GM12878 (cell line): ENCODE results near the gene HYDIN. TPM values are rescaled to one million over a fixed set of nuclear protein-coding genes. Genes with fewer than 3 reads are reported as not detected.
"Not testable (repeated sequence)": the region's sequence is repeated elsewhere in the genome, so short reads cannot be mapped to it uniquely, and the experiment has no call there.

Experiments
- ATAC-seq: fragments of 200-7000 bp; cut with Tn5 transposase; 3 replicates; pipeline ENCODE4 v1.9.1; 2020; ENCODE audit warnings: mild to moderate bottlenecking, moderate library complexity
- BruUV-seq: library from RNA; stranded (reverse); fragments of 400-500 nt; replicated peaks from 2 replicates; lab custom pipeline; 2021; lab: Mats Ljungman, UMichigan
- CTCF ChIA-PET: fragments of 300-600 bp; sonication (Branson Sonifier 250); formaldehyde crosslinking; extraction: SDS; loops from one replicate; lab custom pipeline; 2021; ENCODE audit warnings: inconsistent platforms; lab: Yijun Ruan, JAX
- POLR2A ChIA-PET: fragments of 350-600 bp; formaldehyde crosslinking; extraction: SDS; loops from one replicate; lab custom pipeline; 2021; ENCODE audit warnings: inconsistent platforms; lab: Charles Lee
- RAD21 ChIA-PET: fragments of 300-600 bp; sonication (Branson Sonifier 250); formaldehyde crosslinking; loops from one replicate; lab custom pipeline; 2023; ENCODE audit warnings: antibody characterized with exemption; ENCODE audit not compliant: unreplicated experiment; lab: Charles Lee
- SMC1A ChIA-PET: fragments of 300-600 bp; sonication (Branson Sonifier 250); formaldehyde crosslinking; loops from one replicate; lab custom pipeline; 2023; ENCODE audit not compliant: unreplicated experiment, uncharacterized antibody; lab: Charles Lee
- DNase-seq: peaks from one replicate; pipeline ENCODE4 v3.0.0-alpha.2; 2011; ENCODE audit warnings: low read depth, low spot score
- FAIRE-seq: peaks from 3 replicates; lab custom pipeline; 2011; peaks lifted over from hg19 to GRCh38; lab: Jason Lieb, UNC
- H2AFZ ChIP-seq: 2 replicates; pipeline ENCODE4 v1.6.0; 2011; ENCODE audit warnings: low read depth, low read length, control low read depth; ENCODE audit not compliant: control insufficient read depth
- H3K27ac ChIP-seq: 2 replicates; pipeline ENCODE4 v1.5.1; 2011; ENCODE audit warnings: control low read depth; ENCODE audit not compliant: control insufficient read depth, insufficient read depth
- H3K27me3 ChIP-seq, 2 experiments: replicated peaks in 1 of 2; 2 replicates each; pipeline versions ENCODE4 v1.6.0 to v1.6.1; 2011; ENCODE audit warnings: low read length in 1 of 2; ENCODE audit not compliant: control insufficient read depth in 2 of 2, insufficient read depth in 2 of 2
- H3K36me3 ChIP-seq, 2 experiments: 2 replicates each; pipeline ENCODE4 v1.5.1; 2011; ENCODE audit warnings: low read length in 1 of 2; ENCODE audit not compliant: control insufficient read depth in 2 of 2, insufficient read depth in 2 of 2
- H3K4me1 ChIP-seq: 2 replicates; pipeline ENCODE4 v1.6.1; 2011; ENCODE audit warnings: mild to moderate bottlenecking, low read length, moderate library complexity, mixed read lengths; ENCODE audit not compliant: control insufficient read depth, insufficient read depth
- H3K4me2 ChIP-seq: 2 replicates; pipeline ENCODE4 v1.6.0; 2011; ENCODE audit warnings: control low read depth; ENCODE audit not compliant: control insufficient read depth, insufficient read depth
- H3K4me3 ChIP-seq: fragments of 200-600 bp; sonication (generic); 2 replicates; pipeline ENCODE4 v1.5.1; 2016
- H3K79me2 ChIP-seq: 2 replicates; pipeline ENCODE4 v1.6.0; 2011; ENCODE audit warnings: low read length; ENCODE audit not compliant: control insufficient read depth, insufficient read depth
- H3K9ac ChIP-seq: 2 replicates; pipeline ENCODE4 v1.8.0; 2011; ENCODE audit warnings: low read length, control low read depth, mixed read lengths; ENCODE audit not compliant: control insufficient read depth, insufficient read depth
- H3K9me3 ChIP-seq: replicated peaks from 3 replicates; pipeline ENCODE4 v1.5.1; 2011; ENCODE audit warnings: mild to moderate bottlenecking, low read length; ENCODE audit not compliant: control insufficient read depth, insufficient read depth
- H4K20me1 ChIP-seq: 2 replicates; pipeline ENCODE4 v1.6.0; 2011; ENCODE audit not compliant: control insufficient read depth, insufficient read depth
- WGBS: methylation state at CpG from one replicate; pipeline ENCODE4 v1.1.6; 2016; ENCODE audit warnings: low lambda C conversion rate; ENCODE audit not compliant: insufficient replicate concordance, insufficient coverage; ENCODE audit errors: missing lambda C conversion rate; 5-methylcytosine and 5-hydroxymethylcytosine counted together
- in situ Hi-C: fragments of 300-500 bp; cut with MboI; formaldehyde crosslinking; loops from 9 replicates; pipeline ENCODE4 v1.14.3; 2018; ENCODE audit warnings: mixed read lengths
- intact Hi-C: fragments of 100-400 bp; cut with micrococcal nuclease; formaldehyde crosslinking; loops from one replicate; pipeline ENCODE4 v1.14.2; 2022; ENCODE audit not compliant: unreplicated experiment
- polyA plus RNA-seq, 11 experiments: library from polyadenylated mRNA; depleted of rRNA in 4 of 11; unstranded in 6 of 11; stranded (reverse) in 5 of 11; fragments of >200 nt; fragmentation: Nextera tagmentation in 4 of 11; fragmentation: Illumina TruSeq in 1 of 11; extraction: Ambion mirVana in 4 of 11; extraction: Trizol in 1 of 11; gene quantifications; 1 replicate in 1 of 11; 2 replicates in 10 of 11; pipeline versions ENCODE4 v1.2.1 to v1.2.3, GENCODE V29; 2011 to 2016; ENCODE audit warnings: inconsistent platforms in 2 of 11, missing spikeins in 2 of 11, low read depth in 1 of 11
- total RNA-seq, 4 experiments: library from RNA; depleted of rRNA in 3 of 4; stranded (reverse); fragments of >200 nt in 3 of 4; fragmentation: Illumina TruSeq in 1 of 4; extraction: Trizol in 1 of 4; gene quantifications; 2 replicates each; pipeline versions ENCODE4 v1.2.1 to v1.2.3, GENCODE V29; 2013 to 2021

HYDIN gene
- total and polyA plus RNA-seq, 10 of the 15 experiments (the other 5 are each of a cell fraction or from before 2014, with no cell fraction given) = 0.01 to 0.30 (median 0.10) TPM; not detected in 7

- H3K79me2 ChIP-seq, H3K27ac ChIP-seq, H4K20me1 ChIP-seq, H3K27me3 ChIP-seq, RAD21 ChIA-PET, H3K4me3 ChIP-seq, H3K4me2 ChIP-seq, H3K9ac ChIP-seq, H3K36me3 ChIP-seq, SMC1A ChIA-PET, CTCF ChIA-PET, POLR2A ChIA-PET, in situ Hi-C loops, DNase-seq, H2AFZ ChIP-seq, ATAC-seq, BruUV-seq, intact Hi-C loops, H3K9me3 ChIP-seq, FAIRE-seq, H3K4me1 ChIP-seq: not testable (repeated sequence)
- WGBS = no CpG with 5 or more reads among the region's 3 CpGs
These were observed 220.9 kb downstream of the HYDIN start for GRCh38 chr16:71009440-71010223.

GRCh38 chr16:71006516-71006915 is 224.0 kb downstream of the HYDIN start:
- CTCF ChIA-PET, H3K9ac ChIP-seq, H3K4me2 ChIP-seq, intact Hi-C loops, SMC1A ChIA-PET, DNase-seq, RAD21 ChIA-PET, H3K4me3 ChIP-seq, in situ Hi-C loops, H3K27me3 ChIP-seq, H3K79me2 ChIP-seq, H3K9me3 ChIP-seq, H2AFZ ChIP-seq, H4K20me1 ChIP-seq, H3K27ac ChIP-seq, POLR2A ChIA-PET, H3K4me1 ChIP-seq, BruUV-seq, H3K36me3 ChIP-seq, FAIRE-seq: not testable (repeated sequence)
- WGBS = 7% methylated on average over 3 of the region's 3 CpGs
- ATAC-seq = peak; percentile 41; the same call in 1 of the 3 replicates

- H3K27me3 ChIP-seq, RAD21 ChIA-PET, H3K4me1 ChIP-seq, H3K79me2 ChIP-seq, H3K9me3 ChIP-seq, H3K36me3 ChIP-seq, BruUV-seq, H3K4me2 ChIP-seq, CTCF ChIA-PET, H3K9ac ChIP-seq, intact Hi-C loops, FAIRE-seq, H3K27ac ChIP-seq, H4K20me1 ChIP-seq, SMC1A ChIA-PET, in situ Hi-C loops, H3K4me3 ChIP-seq, POLR2A ChIA-PET, DNase-seq, H2AFZ ChIP-seq: not testable (repeated sequence)
- WGBS = 0% methylated on average over 2 of the region's 2 CpGs
- ATAC-seq = peak; percentile 65; the same call in 2 of the 3 replicates
These were observed 230.8 kb downstream of the HYDIN start for GRCh38 chr16:70999735-71000134.

GRCh38 chr16:70995799-70996198 is 234.7 kb downstream of the HYDIN start:
- WGBS = 0% methylated on average over 1 of the region's 2 CpGs
- H4K20me1 ChIP-seq, FAIRE-seq, H3K4me3 ChIP-seq, H3K27ac ChIP-seq, H3K4me1 ChIP-seq, ATAC-seq, intact Hi-C loops, H2AFZ ChIP-seq, POLR2A ChIA-PET, SMC1A ChIA-PET, DNase-seq, CTCF ChIA-PET, H3K4me2 ChIP-seq, H3K9ac ChIP-seq, H3K36me3 ChIP-seq, RAD21 ChIA-PET, in situ Hi-C loops, H3K9me3 ChIP-seq, H3K27me3 ChIP-seq, BruUV-seq, H3K79me2 ChIP-seq: not testable (repeated sequence)
